ENCODE data around the gene AUTS2.

AUTS2 gene

GRCh38 chr7:69818636-69819332 is 220.5 kb downstream of the AUTS2 start:
- no peak for DNase-seq (ENCODE audit: low spot score)

- DNase-seq (ENCODE audit: low spot score) = no peak
Measured at GRCh38 chr7:69819333-69819705, 221.0 kb downstream of the AUTS2 start.

GRCh38 chr7:69820479-69821192 is 222.4 kb downstream of the AUTS2 start:
- DNase-seq (ENCODE audit: low spot score) = no peak

DNA sequence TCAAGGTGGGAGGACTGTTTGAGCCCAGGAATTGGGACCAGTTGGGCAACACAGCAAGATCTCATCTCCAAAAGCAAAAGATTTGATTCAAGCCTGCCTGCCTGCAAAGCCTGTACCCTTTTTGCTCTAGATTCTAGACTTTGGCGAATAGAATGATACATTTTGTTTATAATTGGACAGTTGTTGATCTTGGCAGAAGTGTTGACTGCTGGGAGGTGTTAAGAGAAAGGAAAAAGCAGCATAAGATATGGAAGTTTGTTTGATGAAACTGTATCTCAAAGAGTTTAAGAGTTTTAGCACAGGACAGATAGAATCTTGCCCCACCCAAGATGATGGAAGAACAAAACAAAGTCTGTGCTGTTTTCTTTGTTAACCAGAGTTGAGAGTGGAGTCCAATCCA is 224.1 kb downstream of the AUTS2 start:
- DNase-seq (ENCODE audit: low spot score) = no peak

GRCh38 chr7:69823151-69823744 is 225.0 kb downstream of the AUTS2 start:
- DNase-seq (ENCODE audit: low spot score) = no peak

DNA sequence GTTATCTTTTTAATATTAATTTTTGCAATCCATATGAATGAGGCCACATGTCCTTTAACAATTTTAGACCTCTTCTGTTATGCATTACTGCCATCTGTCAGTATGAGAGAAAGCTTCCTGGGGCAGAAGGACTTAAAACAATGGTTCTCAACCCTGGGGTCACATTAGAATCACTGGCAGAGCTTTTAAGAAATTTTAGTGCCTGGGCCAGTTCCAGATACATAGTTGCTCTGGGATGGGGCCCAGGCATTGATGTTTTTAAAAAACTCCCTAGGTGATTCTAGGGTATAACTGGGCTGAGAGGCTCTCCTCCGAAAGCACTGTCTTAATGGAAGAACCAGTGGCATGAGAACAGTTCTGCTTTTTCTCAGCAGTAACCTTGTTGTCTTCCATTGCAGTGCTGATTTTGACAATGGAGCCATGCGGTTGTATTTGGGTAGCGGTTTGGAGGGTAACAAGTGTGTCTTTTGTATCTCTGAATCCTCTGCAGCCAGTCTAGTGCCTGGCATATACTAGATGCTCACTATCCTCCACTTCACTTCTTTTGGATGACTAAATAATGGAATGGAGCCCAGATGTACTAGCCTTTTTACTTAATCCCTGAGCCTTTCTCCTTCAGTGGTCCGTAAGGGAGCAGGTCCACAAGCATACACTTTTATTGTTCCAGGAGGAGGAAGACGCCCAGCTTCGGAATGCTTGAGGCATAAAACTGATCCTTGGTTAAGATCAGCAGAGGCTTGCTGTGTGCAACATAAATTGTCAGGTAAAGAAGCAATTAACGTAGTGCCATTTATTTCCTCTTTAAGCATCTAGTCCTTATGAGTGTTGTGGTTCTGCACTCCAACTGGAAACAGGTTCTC is 227.1 kb downstream of the AUTS2 start:
- DNase-seq (ENCODE audit: low spot score) = no peak

GRCh38 chr7:69826283-69826682 is 228.0 kb downstream of the AUTS2 start:
- no peak for DNase-seq (ENCODE audit: low spot score)

DNA sequence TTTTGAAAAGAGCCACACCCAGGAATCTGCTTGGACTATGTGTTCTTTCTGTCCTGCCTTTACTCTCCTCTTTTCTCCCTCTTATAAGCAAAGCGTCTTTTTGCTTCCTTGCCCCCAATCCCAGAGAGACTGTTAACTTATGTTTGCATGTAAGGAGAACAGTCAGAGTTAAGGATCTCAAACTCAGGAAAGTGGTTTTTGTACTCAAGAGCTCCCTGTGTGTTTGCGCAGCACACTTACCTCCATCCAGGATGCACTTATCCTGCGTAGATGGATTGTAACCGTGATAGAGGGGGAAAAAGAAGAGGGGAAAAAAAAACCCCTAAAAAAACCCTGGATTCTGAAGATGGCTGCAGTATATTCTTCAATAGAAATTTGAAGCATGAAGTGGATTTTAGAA is 228.9 kb downstream of the AUTS2 start:
- DNase-seq (ENCODE audit: low spot score) = no peak

GRCh38 chr7:69827558-69827957 is 229.3 kb downstream of the AUTS2 start:
- DNase-seq (ENCODE audit: low spot score) = no peak

DNA sequence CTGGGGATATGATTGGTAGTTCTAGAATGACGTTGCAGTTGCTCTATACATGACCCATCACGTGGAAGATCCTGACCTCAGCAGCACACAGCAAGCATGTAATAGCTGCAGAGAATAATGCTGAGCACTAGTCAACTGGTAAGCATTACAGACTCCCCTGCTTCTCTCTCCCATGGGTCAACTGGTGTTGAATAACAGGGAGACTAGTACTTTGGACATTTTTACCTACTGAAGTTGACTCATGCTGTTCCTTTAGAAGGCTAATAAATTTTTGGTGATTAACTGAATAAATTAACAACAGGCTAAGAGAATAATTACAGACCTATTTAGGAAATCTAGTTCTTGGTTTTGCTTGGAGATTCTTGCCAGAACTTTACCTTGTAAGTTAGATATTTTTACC is 234.1 kb downstream of the AUTS2 start:
- no peak for DNase-seq (ENCODE audit: low spot score)

GRCh38 chr7:69833964-69834363 is 235.7 kb downstream of the AUTS2 start:
- no peak for DNase-seq (ENCODE audit: low spot score)

DNA sequence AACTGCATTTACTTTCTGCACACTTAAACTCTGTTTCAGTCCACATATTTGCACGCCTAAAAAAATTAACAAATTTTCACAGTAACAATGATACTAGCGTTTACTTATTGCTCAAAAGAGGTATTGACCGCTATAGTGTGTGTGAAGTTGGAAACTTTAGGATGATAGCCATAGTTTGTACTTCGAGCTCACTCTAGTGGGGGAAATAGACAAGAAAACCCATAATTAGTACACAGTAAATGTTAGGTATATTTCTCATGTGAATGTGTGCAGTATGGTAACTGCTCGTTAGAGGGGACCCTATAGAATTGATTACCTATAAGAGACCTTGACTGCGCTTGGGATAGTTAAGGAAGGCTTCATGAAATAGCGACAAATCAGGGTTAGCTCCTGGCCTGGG is 238.4 kb downstream of the AUTS2 start:
- no peak for DNase-seq (ENCODE audit: low spot score)

GRCh38 chr7:69837387-69838068 is 239.3 kb downstream of the AUTS2 start:
- no peak for DNase-seq (ENCODE audit: low spot score)

- no peak for DNase-seq (ENCODE audit: low spot score)
Measured at GRCh38 chr7:69839782-69840181, 241.5 kb downstream of the AUTS2 start.

- DNase-seq (ENCODE audit: low spot score) = peak; percentile 28
Measured at GRCh38 chr7:69840248-69840647, 242.0 kb downstream of the AUTS2 start.

DNA sequence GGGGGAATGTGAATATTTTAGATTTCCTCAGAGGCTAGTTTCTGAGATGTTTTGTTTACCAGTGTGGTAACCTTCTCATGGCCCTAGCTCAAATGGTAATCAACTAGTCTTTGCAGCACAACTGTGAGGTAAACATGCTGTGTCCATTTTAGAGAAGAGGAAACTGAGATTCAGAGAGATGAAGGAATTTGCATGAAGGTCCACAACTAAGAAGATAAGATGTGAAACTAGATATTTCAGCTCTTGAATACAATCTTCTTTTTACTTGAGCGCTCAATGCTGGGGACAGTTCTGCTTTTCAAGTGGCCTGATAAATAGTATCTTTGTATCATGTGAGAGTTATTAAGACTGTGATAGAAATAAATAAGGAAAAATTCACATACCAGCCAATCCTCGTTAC is 245.4 kb downstream of the AUTS2 start:
- DNase-seq (ENCODE audit: low spot score) = no peak

DNA sequence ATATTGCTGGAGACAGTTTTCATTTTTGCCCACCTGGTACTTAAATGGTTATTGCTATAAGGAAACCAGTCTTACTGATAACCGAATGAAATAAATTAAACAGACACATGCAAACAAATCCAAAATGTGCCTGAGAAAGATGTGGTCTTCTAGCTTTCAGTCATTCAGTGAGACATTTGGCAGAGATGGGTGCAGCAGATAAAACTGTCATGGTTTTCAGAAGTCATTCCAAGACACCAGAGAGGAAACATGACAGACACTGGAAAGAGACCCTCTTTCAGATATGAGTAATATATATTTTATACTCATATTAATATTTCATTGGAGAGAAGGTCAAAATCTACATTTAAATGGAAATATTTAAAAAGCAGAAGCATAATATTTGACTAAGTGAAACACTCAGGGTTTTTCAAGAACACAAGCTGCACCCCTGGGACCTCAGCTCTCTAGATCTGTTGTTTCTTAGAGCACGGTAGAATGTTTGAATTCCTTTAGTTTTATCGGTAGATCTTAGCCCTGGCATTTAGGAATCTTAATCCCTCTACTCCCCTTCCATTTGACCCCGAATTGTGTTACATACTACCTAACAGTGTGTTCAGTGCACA is 246.1 kb downstream of the AUTS2 start:
- DNase-seq (ENCODE audit: low spot score) = no peak

DNA sequence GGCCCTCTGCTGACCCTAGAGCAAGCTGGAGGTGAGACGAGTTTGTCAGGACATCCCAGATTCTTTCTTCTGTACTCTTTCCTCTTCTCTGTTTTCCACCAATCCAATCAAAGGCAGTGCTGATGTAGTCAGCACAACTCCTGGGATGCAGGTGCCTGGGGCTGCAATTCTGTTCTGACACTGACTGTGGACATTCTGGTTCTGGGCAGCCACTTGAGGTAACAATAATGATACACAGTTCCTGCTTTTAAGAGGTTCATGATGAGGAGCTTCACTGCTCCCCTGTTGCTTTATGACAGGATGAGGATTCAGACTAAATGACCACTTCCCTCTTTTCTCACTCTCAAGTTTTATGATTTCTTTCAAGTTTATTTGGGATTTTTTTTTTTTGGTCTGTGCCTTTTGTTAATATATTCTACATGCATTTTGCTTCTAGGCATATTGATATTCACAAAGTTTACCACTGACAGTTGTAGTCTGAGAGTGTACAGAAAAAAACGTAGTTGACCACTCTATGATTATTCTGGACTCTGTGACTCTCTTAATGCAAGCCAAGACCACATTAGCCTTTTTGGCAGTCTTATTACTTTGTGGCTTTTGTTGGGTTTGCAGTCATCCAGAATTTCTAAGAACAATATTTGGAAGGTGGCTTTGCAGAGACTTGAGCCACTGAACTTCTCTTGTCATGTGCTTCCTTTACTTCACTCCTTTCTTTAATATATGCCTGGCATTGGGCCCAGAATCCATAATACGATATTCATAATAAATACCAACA is 247.6 kb downstream of the AUTS2 start:
- no peak for DNase-seq (ENCODE audit: low spot score)

GRCh38 chr7:69847921-69848612 is 249.8 kb downstream of the AUTS2 start:
- no peak for DNase-seq (ENCODE audit: low spot score)

GRCh38 chr7:69849268-69849667 is 251.0 kb downstream of the AUTS2 start:
- no peak for DNase-seq (ENCODE audit: low spot score)

Measured in COLO829 (cell line).